Choroid plexus epithelial cell (primary cell): ENCODE measurements around the gene PNCK.
"Not testable (repeated sequence)": the region's sequence is repeated elsewhere in the genome, so short reads cannot be mapped to it uniquely, and the experiment has no call there.

ENCODE experiments used
- DNase-seq: peaks from one replicate; pipeline ENCODE4 v3.0.0-alpha.2; 2010; ENCODE audit warnings: low read depth
- H3K4me3 ChIP-seq: 2 replicates; pipeline ENCODE4 v1.5.1; 2011; ENCODE audit warnings: low read depth, mild to moderate bottlenecking, control low read depth, low read length, moderate library complexity
- TF ChIP-seq, protein P1 (sequence below): conservative IDR thresholded peaks from 2 replicates; pipeline ENCODE4 v1.5.1; 2011; ENCODE audit warnings: low read depth, mild to moderate bottlenecking, control low read depth, inconsistent platforms, low read length, moderate library complexity

Gene PNCK

DNA sequence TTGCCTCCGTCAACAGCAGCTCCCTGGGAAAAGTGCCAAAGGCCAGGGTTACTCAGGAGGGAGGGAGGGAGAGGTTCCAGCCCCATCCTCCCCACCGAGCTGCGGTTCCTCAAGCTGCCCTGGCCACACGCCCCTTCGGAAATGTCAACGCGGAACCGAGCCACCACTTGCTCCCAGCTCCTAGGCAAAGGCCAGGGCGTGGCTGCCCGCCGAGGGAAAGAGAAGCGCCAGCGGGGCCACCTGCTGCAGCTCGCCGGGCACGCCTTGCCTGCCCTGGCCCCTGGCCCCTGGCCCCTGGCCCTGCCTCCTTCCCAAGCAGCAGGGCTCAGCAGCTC, 29.4 kb upstream of the PNCK start:
- no peak overlapping the region for H3K4me3 ChIP-seq
- TF ChIP-seq, protein P1, sequence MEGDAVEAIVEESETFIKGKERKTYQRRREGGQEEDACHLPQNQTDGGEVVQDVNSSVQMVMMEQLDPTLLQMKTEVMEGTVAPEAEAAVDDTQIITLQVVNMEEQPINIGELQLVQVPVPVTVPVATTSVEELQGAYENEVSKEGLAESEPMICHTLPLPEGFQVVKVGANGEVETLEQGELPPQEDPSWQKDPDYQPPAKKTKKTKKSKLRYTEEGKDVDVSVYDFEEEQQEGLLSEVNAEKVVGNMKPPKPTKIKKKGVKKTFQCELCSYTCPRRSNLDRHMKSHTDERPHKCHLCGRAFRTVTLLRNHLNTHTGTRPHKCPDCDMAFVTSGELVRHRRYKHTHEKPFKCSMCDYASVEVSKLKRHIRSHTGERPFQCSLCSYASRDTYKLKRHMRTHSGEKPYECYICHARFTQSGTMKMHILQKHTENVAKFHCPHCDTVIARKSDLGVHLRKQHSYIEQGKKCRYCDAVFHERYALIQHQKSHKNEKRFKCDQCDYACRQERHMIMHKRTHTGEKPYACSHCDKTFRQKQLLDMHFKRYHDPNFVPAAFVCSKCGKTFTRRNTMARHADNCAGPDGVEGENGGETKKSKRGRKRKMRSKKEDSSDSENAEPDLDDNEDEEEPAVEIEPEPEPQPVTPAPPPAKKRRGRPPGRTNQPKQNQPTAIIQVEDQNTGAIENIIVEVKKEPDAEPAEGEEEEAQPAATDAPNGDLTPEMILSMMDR = no peak
- DNase-seq = peak; percentile 65

DNA sequence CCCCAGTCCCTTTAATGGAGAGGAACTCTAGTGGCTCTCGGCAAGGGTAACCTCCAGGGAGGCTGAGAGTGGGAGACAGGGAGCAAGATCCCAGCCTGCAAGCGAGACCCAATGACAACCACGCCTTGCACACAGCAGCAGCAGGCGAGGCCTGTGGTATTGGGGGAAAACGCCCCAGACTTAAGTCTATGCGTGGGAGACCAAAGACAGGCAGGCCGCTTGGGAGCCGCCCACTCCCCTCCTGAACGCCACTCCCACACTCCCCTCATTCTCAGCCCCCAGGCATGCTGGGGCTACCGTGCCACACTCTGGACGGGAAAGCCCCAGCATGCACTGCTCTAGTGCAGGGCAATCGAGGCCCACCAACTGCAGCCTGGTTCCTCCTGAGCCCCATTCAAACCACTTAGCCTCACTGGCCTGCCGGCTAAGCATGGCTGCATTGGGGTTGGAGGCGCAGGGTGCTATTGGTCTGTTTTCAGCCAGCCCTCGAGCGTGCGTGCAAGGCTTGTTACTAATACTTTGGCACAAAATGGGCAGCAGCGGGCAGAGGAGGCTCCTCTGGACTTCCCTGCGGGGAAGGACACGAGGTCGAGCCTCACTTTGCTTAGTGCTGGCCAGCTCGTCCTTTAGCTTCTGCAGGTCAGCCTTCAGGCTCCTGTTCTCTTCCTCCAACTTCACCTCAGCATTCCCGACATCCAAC, 28.9 kb upstream of the PNCK start:
- DNase-seq = no peak
- TF ChIP-seq, protein P1 = no peak
- H3K4me3 ChIP-seq = no peak overlapping the region

DNA sequence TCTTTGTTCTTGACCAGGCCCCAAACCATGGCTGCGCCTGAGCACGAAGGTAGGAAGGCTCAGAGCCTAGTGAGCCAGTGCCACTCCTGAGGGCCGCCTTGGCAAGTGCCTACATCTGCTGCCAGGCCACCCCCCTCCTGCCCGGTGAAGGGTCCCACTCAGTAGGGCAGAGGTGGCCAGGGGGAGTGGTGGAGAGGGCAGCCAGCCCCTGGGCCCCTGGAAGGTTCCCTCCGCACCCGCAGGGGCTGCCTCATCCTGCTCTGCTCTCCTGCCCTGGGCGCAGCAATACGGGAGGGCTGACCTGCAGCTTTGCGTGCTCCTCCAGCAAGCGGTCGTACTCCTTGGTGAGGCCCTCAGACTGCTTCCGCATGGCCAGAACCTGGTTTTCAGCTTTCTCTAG, 28.1 kb upstream of the PNCK start:
- DNase-seq = no peak
- H3K4me3 ChIP-seq = no peak overlapping the region
- TF ChIP-seq, protein P1 = no peak

DNA sequence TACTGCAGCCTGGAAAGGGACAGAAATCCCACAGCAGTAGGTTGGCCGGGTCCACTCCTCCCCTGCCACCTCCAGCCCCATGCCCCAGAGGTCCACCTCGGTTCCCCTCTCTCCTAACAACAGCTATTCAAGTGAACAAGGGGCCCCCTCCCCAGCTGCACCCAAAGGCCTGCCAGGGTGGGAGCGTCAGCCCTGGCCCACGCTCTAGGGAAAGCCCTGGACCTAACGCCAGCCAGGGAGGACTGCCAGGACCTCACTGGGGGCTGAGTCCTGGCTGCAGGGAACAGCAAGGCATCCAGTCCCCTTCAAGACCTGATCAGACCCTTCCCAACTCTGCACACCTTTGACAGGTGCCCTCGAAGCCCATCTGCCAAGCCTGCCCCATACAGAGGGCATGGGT, 27.4 kb upstream of the PNCK start:
- no peak for DNase-seq
- TF ChIP-seq, protein P1 = no peak
- H3K4me3 ChIP-seq = no peak overlapping the region

DNA sequence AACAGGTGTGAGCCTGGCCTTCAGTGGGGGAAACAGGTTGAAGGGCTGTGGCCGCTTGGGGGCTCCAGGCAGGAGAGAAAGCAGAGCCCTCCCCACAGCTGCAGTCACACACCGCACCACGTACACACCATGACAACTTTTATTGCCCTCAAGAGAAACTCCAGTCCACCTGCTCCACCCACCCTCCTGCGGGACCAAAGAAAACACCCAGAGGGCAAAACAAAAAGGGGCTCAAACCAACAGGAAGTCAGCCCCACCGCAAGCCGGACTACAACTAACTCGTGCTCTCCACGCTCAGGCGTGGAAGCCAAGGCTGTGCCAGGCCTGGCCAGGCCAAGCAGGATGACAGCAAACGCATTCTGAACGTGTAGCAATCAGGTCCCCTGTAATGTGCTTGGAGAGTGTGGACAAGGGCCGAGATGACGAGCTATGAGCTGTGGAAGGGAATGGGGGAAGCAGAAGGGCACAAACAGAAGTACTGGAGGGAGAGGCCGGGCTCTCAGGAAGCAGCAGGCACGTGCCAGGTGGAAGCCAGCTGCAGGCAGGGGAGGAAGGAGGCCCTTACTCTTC, 26.8 kb upstream of the PNCK start:
- DNase-seq = no peak
- TF ChIP-seq, protein P1 = no peak
- H3K4me3 ChIP-seq = no peak overlapping the region

DNA sequence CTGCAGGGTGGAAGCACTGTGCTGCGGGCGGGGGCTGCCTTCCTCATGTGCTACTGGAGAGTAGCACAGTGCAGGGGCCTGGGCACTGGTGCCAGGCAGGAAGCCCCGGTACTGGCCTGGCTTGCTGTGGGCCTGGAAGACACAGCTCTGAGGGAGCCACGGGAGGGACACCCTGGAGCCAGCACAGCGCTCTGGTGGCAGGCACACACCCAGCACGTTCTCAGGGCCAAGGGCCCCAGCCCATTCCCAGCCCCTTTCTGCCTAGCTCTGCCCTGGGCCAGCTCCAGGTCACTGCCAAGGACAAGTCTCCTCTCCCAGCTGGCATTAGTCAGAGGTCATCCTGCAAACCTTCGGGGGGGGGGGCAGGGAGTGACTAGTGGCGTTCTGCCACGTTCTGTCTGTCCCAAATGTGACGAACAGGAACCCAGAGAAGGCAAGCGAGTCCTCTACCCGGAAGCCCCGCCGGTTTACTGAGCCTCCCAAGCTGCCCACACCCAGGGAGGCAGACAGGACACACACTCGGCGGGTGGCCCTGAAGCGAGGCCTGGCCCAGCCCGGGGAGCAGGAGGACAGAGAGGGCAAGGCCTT, 26.3 kb upstream of the PNCK start:
- not testable (repeated sequence) for DNase-seq

DNA sequence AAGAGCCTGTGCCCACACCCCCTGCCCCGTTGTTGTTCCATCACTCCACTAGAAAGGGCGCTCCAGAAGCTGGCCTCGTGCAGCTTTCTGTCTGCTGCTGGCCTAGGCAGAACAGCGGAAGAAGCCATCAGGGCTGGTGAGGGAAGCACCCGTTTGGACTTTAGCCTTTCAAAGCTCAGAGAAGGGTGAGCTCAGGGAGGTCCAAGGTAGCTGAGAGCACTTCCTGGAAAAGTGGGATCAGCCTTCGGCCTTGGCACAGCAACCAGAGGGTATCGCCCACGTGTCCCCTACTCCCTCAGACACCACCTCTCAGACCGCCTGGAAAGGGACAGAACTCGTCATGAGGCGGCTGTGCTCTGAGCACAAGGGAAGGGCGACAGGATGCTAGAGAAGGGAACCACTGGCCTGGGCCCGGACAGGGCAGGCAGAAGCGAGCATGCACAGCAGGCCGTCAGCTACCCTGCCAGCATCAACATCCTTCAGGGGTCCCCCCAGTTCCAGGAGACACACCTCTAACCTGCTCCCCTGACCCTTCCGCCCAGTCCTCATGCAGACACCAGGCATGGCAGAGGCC, 25.7 kb upstream of the PNCK start:
- not testable (repeated sequence) for H3K4me3 ChIP-seq, DNase-seq

More for the DNA sequence above, 26.3 kb upstream of the PNCK start:
- not testable (repeated sequence) for H3K4me3 ChIP-seq
